SK-N-MC (cell line): ENCODE measurements around the gene CDK2.

Source experiments
- DNase-seq: peaks from one replicate; pipeline ENCODE4 v3.0.0-alpha.2; 2011; ENCODE audit warnings: low read depth, low spot score
- H3K27ac ChIP-seq: fragments of 200-600 bp; sonication (generic); 2 replicates; pipeline ENCODE4 v1.5.1; 2016; ENCODE audit warnings: mixed run types
- H3K36me3 ChIP-seq: fragments of 200-600 bp; sonication (generic); 2 replicates; pipeline ENCODE4 v1.6.1; 2017; ENCODE audit warnings: antibody characterized with exemption, low read length, mixed read lengths; ENCODE audit not compliant: insufficient read depth
- H3K4me3 ChIP-seq: fragments of 200-600 bp; sonication (generic); 2 replicates; pipeline ENCODE4 v1.5.1; 2016
- H3K9ac ChIP-seq: fragments of 200-600 bp; sonication (generic); 2 replicates; pipeline ENCODE4 v1.8.0; 2017; ENCODE audit warnings: mixed run types, mixed read lengths; ENCODE audit not compliant: insufficient read length
- H3K9me3 ChIP-seq: fragments of 200-600 bp; sonication (generic); 2 replicates; pipeline ENCODE4 v1.6.1; 2017; ENCODE audit warnings: low read depth, mild to moderate bottlenecking, antibody characterized with exemption, low read length, moderate library complexity, mixed read lengths
- EZH2 ChIP-seq: fragments of 200-600 bp; sonication (generic); IDR thresholded peaks from one replicate; pipeline ENCODE4 v1.6.1; 2017; ENCODE audit warnings: antibody characterized with exemption
- FOXP2 ChIP-seq: optimal IDR thresholded peaks from 2 replicates; pipeline ENCODE3; 2011; ENCODE audit warnings: mild to moderate bottlenecking, moderate library complexity; ENCODE audit not compliant: insufficient read depth; ENCODE audit errors: extremely low read length, control extremely low read depth
- POLR2AphosphoS5 ChIP-seq: IDR thresholded peaks from 2 replicates; pipeline ENCODE4 v1.6.1; 2012; ENCODE audit warnings: mild to moderate bottlenecking, low read depth, low read length, borderline replicate concordance

Gene CDK2

DNA sequence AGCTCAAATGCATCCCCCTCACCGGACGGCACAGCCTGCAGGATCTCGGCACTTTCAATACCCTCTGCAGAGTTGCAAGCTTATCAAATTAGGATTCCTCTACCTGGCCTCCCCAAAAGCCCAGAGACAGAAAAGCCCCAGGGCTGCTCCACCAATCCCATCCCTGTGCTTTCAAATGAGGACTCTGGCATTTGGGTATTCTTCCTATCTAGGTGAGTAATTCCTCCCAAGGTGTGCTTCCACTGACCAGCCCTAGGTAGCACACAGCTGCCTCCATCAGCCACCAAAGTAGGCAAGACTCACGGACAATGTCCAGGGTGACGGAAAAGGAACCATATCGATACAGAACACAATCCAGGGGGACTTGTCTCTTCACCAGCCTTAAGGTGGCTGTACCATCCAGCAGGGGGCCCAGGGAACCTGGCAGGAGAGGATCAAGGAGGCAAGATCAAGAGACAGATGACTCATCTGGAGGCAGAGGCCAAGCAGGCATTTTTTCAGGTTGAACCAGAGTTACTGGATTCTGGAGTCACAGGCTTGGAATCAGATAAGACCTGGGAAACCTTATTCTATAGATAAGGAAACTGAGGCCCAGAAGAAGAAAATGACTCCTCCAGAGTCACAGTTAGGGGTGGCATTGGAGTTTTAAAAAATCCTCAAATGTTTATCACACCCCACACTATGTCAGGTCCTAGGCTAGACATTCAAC lies 10.7 kb upstream of the CDK2 start:
- DNase-seq: no peak
- H3K4me3 ChIP-seq: no peak overlapping the region
- no peak overlapping the region for H3K27ac ChIP-seq
- H3K9me3 ChIP-seq: no peaks in the 10 kb centered on the region
- H3K9ac ChIP-seq: no peak overlapping the region
- no peak for TF ChIP-seq EZH2
- TF ChIP-seq FOXP2: no peak
- no peak for TF ChIP-seq POLR2AphosphoS5
- no peaks in the 10 kb centered on the region for H3K36me3 ChIP-seq

GRCh38 chr12:55957106-55957859 lies 9.3 kb upstream of the CDK2 start:
- DNase-seq: no peak
- Histone ChIP-seq H3K4me3 (no peak overlapping the region), H3K9me3 (no peaks in the 10 kb centered on the region), H3K36me3 (no peaks in the 10 kb centered on the region), H3K9ac (no peak overlapping the region), H3K27ac (no peak overlapping the region)
- TF ChIP-seq POLR2AphosphoS5: no peak
- no peak for TF ChIP-seq EZH2
- no peak for TF ChIP-seq FOXP2

GRCh38 chr12:55963760-55964159 lies 2.9 kb upstream of the CDK2 start:
- H3K9me3 ChIP-seq: no peaks in the 10 kb centered on the region
- H3K4me3 ChIP-seq: no peak overlapping the region
- H3K36me3 ChIP-seq: peaks cover 10% of the 10 kb centered on the region
- TF ChIP-seq FOXP2 (no peak), EZH2 (no peak), POLR2AphosphoS5 (no peak)
- no peak overlapping the region for H3K9ac ChIP-seq
- no peak overlapping the region for H3K27ac ChIP-seq
- no peak for DNase-seq

GRCh38 chr12:55965240-55965639 lies 1.4 kb upstream of the CDK2 start:
- Histone ChIP-seq H3K9me3 (no peaks in the 10 kb centered on the region), H3K4me3 (no peak overlapping the region), H3K9ac (no peak overlapping the region), H3K36me3 (peaks cover 20% of the 10 kb centered on the region), H3K27ac (no peak overlapping the region)
- TF ChIP-seq POLR2AphosphoS5 (no peak), EZH2 (no peak), FOXP2 (no peak)
- DNase-seq: no peak

DNA sequence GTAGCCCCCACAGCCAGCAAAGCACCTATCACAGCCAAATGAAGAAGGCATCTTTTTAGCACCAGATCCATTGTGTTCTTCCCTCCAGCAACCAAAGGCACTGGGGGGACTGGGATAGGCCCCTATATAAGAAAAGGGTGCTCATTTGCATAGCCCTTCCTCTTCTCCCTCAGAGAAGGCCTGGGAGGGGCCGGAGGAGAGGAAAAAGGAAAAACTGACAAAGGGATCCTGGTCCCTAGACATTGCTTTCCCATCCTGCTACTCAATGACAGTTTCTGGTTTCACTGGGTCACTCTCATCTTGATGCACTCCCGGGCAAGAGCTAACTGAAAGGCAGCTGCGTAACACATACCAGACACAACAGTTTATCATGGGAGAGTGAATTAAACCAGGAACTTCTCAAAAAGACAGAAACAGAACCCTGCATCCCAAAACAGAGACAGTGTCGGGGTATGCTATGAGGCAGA lies 656 bp upstream of the CDK2 start, which contains the start of gene PMEL:
TSS of gene PMEL (minus strand) at position 102 of the 467 bp plus-strand sequence. CDS start at position 71, 31 bp downstream.
- no peak for DNase-seq

GRCh38 chr12:55969356-55969755 lies 2.7 kb downstream of the CDK2 start:
- no peak overlapping the region for H3K27ac ChIP-seq
- DNase-seq: no peak
- peaks cover 35% of the 10 kb centered on the region for H3K36me3 ChIP-seq
- H3K9me3 ChIP-seq: no peaks in the 10 kb centered on the region
- no peak overlapping the region for H3K9ac ChIP-seq
- H3K4me3 ChIP-seq: no peak overlapping the region
- no peak for TF ChIP-seq FOXP2
- TF ChIP-seq EZH2: no peak
- no peak for TF ChIP-seq POLR2AphosphoS5

More for the DNA sequence above, 656 bp upstream of the CDK2 start, which contains the start of gene PMEL:
- H3K9me3 ChIP-seq: no peaks in the 10 kb centered on the region
- peak within 1 kb of the TSS; percentile 95 for H3K9ac ChIP-seq
- H3K4me3 ChIP-seq: peak within 1 kb of the TSS; percentile 97
- H3K36me3 ChIP-seq: peaks cover 23% of the 10 kb centered on the region
- TF ChIP-seq FOXP2 (no peak), POLR2AphosphoS5 (no peak), EZH2 (no peak)
- 0 out of 2 replicates have a peak within 1 kb of the TSS, but pooled peaks have one; percentile 37 for H3K27ac ChIP-seq

- Histone ChIP-seq H3K4me3 (no peak overlapping the region), H3K36me3 (peaks cover 35% of the 10 kb centered on the region), H3K9me3 (no peaks in the 10 kb centered on the region), H3K9ac (no peak overlapping the region), H3K27ac (no peak overlapping the region)
- DNase-seq: no peak
- no peak for TF ChIP-seq FOXP2
- no peak for TF ChIP-seq EZH2
- no peak for TF ChIP-seq POLR2AphosphoS5
These were observed 4.1 kb downstream of the CDK2 start for GRCh38 chr12:55970775-55971174.

DNA sequence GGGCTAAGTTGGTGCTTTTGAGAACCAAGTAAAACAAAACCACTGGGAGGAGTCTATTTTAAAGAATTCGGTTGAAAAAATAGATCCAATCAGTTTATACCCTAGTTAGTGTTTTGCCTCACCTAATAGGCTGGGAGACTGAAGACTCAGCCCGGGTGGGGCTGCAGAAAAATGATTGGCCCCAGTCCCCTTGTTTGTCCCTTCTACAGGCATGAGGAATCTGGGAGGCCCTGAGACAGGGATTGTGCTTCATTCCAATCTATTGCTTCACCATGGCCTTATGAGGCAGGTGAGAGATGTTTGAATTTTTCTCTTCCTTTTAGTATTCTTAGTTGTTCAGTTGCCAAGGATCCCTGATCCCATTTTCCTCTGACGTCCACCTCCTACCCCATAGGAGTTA lies 5.4 kb downstream of the CDK2 start:
- TF ChIP-seq EZH2 (no peak), FOXP2 (no peak), POLR2AphosphoS5 (no peak)
- Histone ChIP-seq H3K27ac (peak overlapping the region; percentile 89), H3K36me3 (peaks cover 35% of the 10 kb centered on the region), H3K9me3 (no peaks in the 10 kb centered on the region), H3K4me3 (peak overlapping the region; percentile 100), H3K9ac (no peak overlapping the region)
- DNase-seq: no peak

DNA sequence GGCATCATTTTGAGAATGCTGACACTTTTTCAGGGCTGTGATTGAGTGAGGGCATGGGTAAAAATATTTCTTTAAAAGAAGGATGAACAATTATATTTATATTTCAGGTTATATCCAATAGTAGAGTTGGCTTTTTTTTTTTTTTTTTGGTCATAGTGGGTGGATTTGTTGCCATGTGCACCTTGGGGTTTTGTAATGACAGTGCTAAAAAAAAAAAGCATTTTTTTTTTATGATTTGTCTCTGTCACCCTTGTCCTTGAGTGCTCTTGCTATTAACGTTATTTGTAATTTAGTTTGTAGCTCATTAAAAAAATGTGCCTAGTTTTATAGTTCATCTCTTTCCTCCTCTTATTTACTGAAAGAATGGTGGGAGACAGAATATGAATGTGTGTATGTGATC lies 5.8 kb downstream of the CDK2 start:
- no peak for DNase-seq
- peaks cover 35% of the 10 kb centered on the region for H3K36me3 ChIP-seq
- no peak for TF ChIP-seq POLR2AphosphoS5
- TF ChIP-seq EZH2: no peak
- TF ChIP-seq FOXP2: no peak
- no peaks in the 10 kb centered on the region for H3K9me3 ChIP-seq
- peak overlapping the region; percentile 89 for H3K27ac ChIP-seq
- peak overlapping the region; percentile 92 for H3K9ac ChIP-seq
- H3K4me3 ChIP-seq: peak overlapping the region; percentile 100
